CD14-positive monocyte (primary cell): ENCODE results near the gene E2F4. TPM values are rescaled to one million over a fixed set of nuclear protein-coding genes. Genes with fewer than 3 reads are reported as not detected.

Experiments used
- DNase-seq, 3 donors: peaks; one replicate each; pipeline ENCODE4 v3.0.0-alpha.2; 2011 to 2022
- H2AFZ ChIP-seq: 2 replicates; pipeline ENCODE4 v1.6.0; 2012; ENCODE audit warnings: mild to moderate bottlenecking, low read depth, low read length, inconsistent platforms; ENCODE audit not compliant: insufficient read depth, poor library complexity, severe bottlenecking
- H3K27ac ChIP-seq, 2 donors: 1 replicate in 1 of 2; 2 replicates in 1 of 2; pipeline ENCODE4 v1.5.1; 2012 to 2013; ENCODE audit warnings: low read length in 2 of 2, control low read depth in 1 of 2, inconsistent platforms in 1 of 2, low read depth in 1 of 2, mild to moderate bottlenecking in 1 of 2
- H3K27me3 ChIP-seq, 2 donors: one replicate each; pipeline versions ENCODE4 v1.6.0 to v1.6.1; 2011 to 2013; ENCODE audit warnings: low read length in 2 of 2; ENCODE audit not compliant: control insufficient read depth in 2 of 2, insufficient read depth in 2 of 2
- H3K36me3 ChIP-seq, 2 donors: replicated peaks in 1 of 2; 1 replicate in 1 of 2; 2 replicates in 1 of 2; pipeline versions ENCODE4 v1.5.1 to v1.6.1; 2012 to 2013; ENCODE audit warnings: low read length in 2 of 2, control low read depth in 1 of 2, inconsistent platforms in 1 of 2, mild to moderate bottlenecking in 1 of 2; ENCODE audit not compliant: insufficient read depth in 2 of 2, control insufficient read depth in 1 of 2
- H3K4me1 ChIP-seq, 2 donors: 1 replicate in 1 of 2; 2 replicates in 1 of 2; pipeline versions ENCODE4 v1.5.1 to v1.6.1; 2012 to 2013; ENCODE audit warnings: low read length in 2 of 2, control low read depth in 1 of 2, inconsistent platforms in 1 of 2, mild to moderate bottlenecking in 1 of 2, moderate library complexity in 1 of 2; ENCODE audit not compliant: insufficient read depth in 2 of 2, control insufficient read depth in 1 of 2
- H3K4me2 ChIP-seq: replicated peaks from 2 replicates; pipeline ENCODE3; 2012; ENCODE audit warnings: low read length, moderate library complexity, mild to moderate bottlenecking; ENCODE audit not compliant: poor library complexity, severe bottlenecking; ENCODE audit errors: extremely low read depth
- H3K4me3 ChIP-seq, 3 experiments: fragments of 200-600 bp in 1 of 3; sonication (generic) in 1 of 3; replicated peaks in 1 of 3; 1 replicate in 2 of 3; 2 replicates in 1 of 3; pipeline ENCODE4 v1.5.1; 2011 to 2013; ENCODE audit warnings: low read length in 3 of 3, mild to moderate bottlenecking in 3 of 3, control low read depth in 2 of 3, low read depth in 2 of 3, inconsistent platforms in 1 of 3, moderate library complexity in 1 of 3
- H3K79me2 ChIP-seq: 2 replicates; pipeline ENCODE4 v1.6.0; 2012; ENCODE audit warnings: mild to moderate bottlenecking, control low read depth, inconsistent platforms, low read length, moderate library complexity; ENCODE audit not compliant: insufficient read depth
- H3K9ac ChIP-seq: 2 replicates; pipeline ENCODE4 v1.6.0; 2017; ENCODE audit warnings: low read length, mild to moderate bottlenecking; ENCODE audit not compliant: insufficient read depth, poor library complexity, severe bottlenecking
- H3K9me3 ChIP-seq, 2 donors: replicated peaks in 1 of 2; 1 replicate in 1 of 2; 2 replicates in 1 of 2; pipeline versions ENCODE4 v1.5.1 to v1.6.1; 2012 to 2013; ENCODE audit warnings: low read length in 2 of 2, control low read depth in 1 of 2; ENCODE audit not compliant: control insufficient read depth in 1 of 2, insufficient read depth in 1 of 2
- H4K20me1 ChIP-seq: 2 replicates; pipeline ENCODE4 v1.6.0; 2012; ENCODE audit warnings: mild to moderate bottlenecking, low read length, control low read depth, moderate library complexity; ENCODE audit not compliant: insufficient read depth
- H3K27ac Mint-ChIP-seq, 7 donors: one replicate each; pipeline ENCODE4 v1.8.0; 2020; ENCODE audit warnings: mild to moderate bottlenecking in 7 of 7, mixed read lengths in 7 of 7, moderate library complexity in 6 of 7, inconsistent platforms in 2 of 7
- H3K27me3 Mint-ChIP-seq, 3 donors: one replicate each; pipeline ENCODE4 v1.8.0; 2021 to 2022; ENCODE audit warnings: low read depth in 3 of 3, mild to moderate bottlenecking in 3 of 3, mixed read lengths in 3 of 3, moderate library complexity in 3 of 3, inconsistent platforms in 1 of 3
- H3K36me3 Mint-ChIP-seq, 2 donors: one replicate each; pipeline ENCODE4 v1.8.0; 2020; ENCODE audit warnings: mixed read lengths in 2 of 2, inconsistent platforms in 1 of 2, mild to moderate bottlenecking in 1 of 2
- H3K4me1 Mint-ChIP-seq: one replicate; pipeline ENCODE4 v1.8.0; 2020; ENCODE audit warnings: mild to moderate bottlenecking, mixed read lengths
- H3K4me3 Mint-ChIP-seq, 2 donors: one replicate each; pipeline ENCODE4 v1.8.0; 2020; ENCODE audit warnings: mild to moderate bottlenecking in 2 of 2, mixed read lengths in 2 of 2, moderate library complexity in 1 of 2
- H3K9me3 Mint-ChIP-seq, 7 donors: one replicate each; pipeline ENCODE4 v1.8.0; 2020 to 2022; ENCODE audit warnings: mixed read lengths in 7 of 7, mild to moderate bottlenecking in 6 of 7, moderate library complexity in 6 of 7, inconsistent platforms in 2 of 7
- WGBS: methylation state at CpG from one replicate; pipeline ENCODE4 v1.1.5; 2013; ENCODE audit warnings: missing lambda C conversion rate; ENCODE audit not compliant: insufficient coverage; 5-methylcytosine and 5-hydroxymethylcytosine counted together
- intact Hi-C, 2 donors: fragments of 100-400 bp; cut with micrococcal nuclease; formaldehyde crosslinking; loops; one replicate each; pipeline versions ENCODE4 v1.15.0 to v1.15.1; 2023
- polyA plus RNA-seq, 3 donors: library from polyadenylated mRNA; depleted of rRNA in 1 of 3; unstranded in 2 of 3; stranded (reverse) in 1 of 3; fragments of 300-500 nt in 2 of 3; fragments of >200 nt in 1 of 3; fragmentation: Illumina TruSeq in 2 of 3; gene quantifications; 1 replicate in 2 of 3; 2 replicates in 1 of 3; pipeline ENCODE4 v1.2.3, GENCODE V29; 2012 to 2021
- TF ChIP-seq, protein P1 (sequence below): fragments of 200-600 bp; IDR thresholded peaks from one replicate; pipeline ENCODE4 v1.8.0; 2022; ENCODE audit warnings: antibody characterized with exemption, mild to moderate bottlenecking

Gene E2F4
- polyA plus RNA-seq, 3 donors, result 53.1 to 191 (median 61.5) TPM

DNA sequence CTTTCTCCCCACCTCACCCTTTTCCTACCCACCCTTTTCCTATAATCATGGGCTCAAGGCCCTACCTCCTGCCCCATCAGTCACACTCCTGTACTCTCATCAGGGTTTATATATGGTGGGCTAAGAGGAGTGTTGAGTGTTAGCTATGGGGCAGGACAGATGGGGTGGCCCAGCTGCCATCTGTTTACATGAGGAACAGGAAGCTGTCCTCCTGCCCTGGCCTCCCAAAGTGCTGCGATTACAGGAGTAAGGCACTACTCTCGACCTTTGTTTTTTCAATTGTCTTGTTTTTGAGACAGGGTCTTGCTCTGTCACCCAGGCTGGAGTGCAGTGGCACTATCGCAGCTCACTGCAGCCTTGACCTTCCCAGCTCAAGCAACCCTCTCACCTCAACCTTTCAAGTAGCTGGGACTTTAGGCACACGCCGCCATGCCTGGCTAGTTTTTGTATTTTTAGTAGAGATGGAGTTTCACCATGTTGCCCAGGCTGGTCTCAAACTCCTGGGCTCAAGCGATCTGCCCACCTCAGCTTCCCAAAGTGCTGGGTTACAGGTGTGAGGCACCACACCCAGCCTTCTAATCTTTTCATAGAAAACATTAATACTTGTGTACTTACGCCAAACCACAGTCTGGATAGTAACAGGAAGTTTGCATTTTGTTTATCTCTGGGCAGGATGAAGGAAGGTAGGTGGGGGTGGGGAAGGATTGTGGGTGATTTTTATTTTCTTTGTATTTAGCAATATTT, 33.9 kb upstream of the E2F4 start:
- H3K4me2 ChIP-seq, result peak overlapping the region; percentile 99

More for the DNA sequence above, 33.9 kb upstream of the E2F4 start:
- no peak for DNase-seq
- no peaks in the 10 kb centered on the region for H3K79me2 ChIP-seq
- peak overlapping the region; percentile 39 to 91 for H3K4me3 Mint-ChIP-seq
- WGBS, result 71% methylated on average over 2 of the region's 7 CpGs
- intact Hi-C loops, result loop anchor here (5.0 kb wide), 2 partner anchors 141 to 201 kb away; no protein-coding TSS in a partner anchor
- no peak overlapping the region for H2AFZ ChIP-seq
- peaks cover 60% of the 10 kb centered on the region for H3K4me1 Mint-ChIP-seq
- TF ChIP-seq, protein P1, sequence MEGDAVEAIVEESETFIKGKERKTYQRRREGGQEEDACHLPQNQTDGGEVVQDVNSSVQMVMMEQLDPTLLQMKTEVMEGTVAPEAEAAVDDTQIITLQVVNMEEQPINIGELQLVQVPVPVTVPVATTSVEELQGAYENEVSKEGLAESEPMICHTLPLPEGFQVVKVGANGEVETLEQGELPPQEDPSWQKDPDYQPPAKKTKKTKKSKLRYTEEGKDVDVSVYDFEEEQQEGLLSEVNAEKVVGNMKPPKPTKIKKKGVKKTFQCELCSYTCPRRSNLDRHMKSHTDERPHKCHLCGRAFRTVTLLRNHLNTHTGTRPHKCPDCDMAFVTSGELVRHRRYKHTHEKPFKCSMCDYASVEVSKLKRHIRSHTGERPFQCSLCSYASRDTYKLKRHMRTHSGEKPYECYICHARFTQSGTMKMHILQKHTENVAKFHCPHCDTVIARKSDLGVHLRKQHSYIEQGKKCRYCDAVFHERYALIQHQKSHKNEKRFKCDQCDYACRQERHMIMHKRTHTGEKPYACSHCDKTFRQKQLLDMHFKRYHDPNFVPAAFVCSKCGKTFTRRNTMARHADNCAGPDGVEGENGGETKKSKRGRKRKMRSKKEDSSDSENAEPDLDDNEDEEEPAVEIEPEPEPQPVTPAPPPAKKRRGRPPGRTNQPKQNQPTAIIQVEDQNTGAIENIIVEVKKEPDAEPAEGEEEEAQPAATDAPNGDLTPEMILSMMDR, result no peak
- no peak overlapping the region for H3K27ac ChIP-seq
- peaks cover 10 to 12% of the 10 kb centered on the region in 2 donors for H3K36me3 Mint-ChIP-seq
- H3K27me3 Mint-ChIP-seq, result peaks cover 50 to 63% (median 52%) of the 10 kb centered on the region in 3 donors
- peaks cover 53 to 64% of the 10 kb centered on the region in 2 donors for H3K4me1 ChIP-seq
- H3K27ac Mint-ChIP-seq, result peak overlapping the region in 6 of 7 donors; percentile 5 to 76 (median 36)
- H3K9me3 Mint-ChIP-seq, result peaks cover 0 to 14% (median 7%) of the 10 kb centered on the region in 7 donors
- peaks cover 0 to 9% of the 10 kb centered on the region in 2 donors for H3K9me3 ChIP-seq
- no peak overlapping the region for H3K9ac ChIP-seq
- H3K4me3 ChIP-seq, result peak overlapping the region in 1 of 3 experiments; percentile 14
- H3K27me3 ChIP-seq, result peaks cover 13 to 43% of the 10 kb centered on the region in 2 donors
- H3K36me3 ChIP-seq, result no peaks in the 10 kb centered on the region
- peaks cover 83% of the 10 kb centered on the region for H4K20me1 ChIP-seq
